ENCODE results near the gene TGFBR1.

TGFBR1 gene

DNA sequence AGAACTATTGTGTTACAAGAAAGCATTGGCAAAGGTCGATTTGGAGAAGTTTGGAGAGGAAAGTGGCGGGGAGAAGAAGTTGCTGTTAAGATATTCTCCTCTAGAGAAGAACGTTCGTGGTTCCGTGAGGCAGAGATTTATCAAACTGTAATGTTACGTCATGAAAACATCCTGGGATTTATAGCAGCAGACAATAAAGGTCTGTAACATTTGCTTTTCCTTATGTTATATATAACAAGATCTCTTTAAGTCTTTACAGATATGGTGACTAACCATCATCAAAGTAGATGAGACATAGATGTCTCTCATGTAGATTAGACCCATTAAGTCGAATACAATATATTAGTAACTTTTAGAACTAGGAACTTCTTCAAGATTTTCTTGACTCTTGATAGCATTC is 33.0 kb downstream of the TGFBR1 start:
- peaks cover 12% of the 10 kb centered on the region for H3K4me1 ChIP-seq (ENCODE audit: insufficient read depth, low read length)
- no peaks in the 10 kb centered on the region for H3K27me3 ChIP-seq (ENCODE audit: insufficient read depth, low read length)
- H3K4me3 ChIP-seq (ENCODE audit: low read length) = no peak overlapping the region
- no peaks in the 10 kb centered on the region for H3K9me3 ChIP-seq (ENCODE audit: low read length)
- H2AFZ ChIP-seq (ENCODE audit: low read depth, low read length) = no peak overlapping the region
- H3K36me3 ChIP-seq (ENCODE audit: insufficient read depth, low read length) = peaks cover 40% of the 10 kb centered on the region

DNA sequence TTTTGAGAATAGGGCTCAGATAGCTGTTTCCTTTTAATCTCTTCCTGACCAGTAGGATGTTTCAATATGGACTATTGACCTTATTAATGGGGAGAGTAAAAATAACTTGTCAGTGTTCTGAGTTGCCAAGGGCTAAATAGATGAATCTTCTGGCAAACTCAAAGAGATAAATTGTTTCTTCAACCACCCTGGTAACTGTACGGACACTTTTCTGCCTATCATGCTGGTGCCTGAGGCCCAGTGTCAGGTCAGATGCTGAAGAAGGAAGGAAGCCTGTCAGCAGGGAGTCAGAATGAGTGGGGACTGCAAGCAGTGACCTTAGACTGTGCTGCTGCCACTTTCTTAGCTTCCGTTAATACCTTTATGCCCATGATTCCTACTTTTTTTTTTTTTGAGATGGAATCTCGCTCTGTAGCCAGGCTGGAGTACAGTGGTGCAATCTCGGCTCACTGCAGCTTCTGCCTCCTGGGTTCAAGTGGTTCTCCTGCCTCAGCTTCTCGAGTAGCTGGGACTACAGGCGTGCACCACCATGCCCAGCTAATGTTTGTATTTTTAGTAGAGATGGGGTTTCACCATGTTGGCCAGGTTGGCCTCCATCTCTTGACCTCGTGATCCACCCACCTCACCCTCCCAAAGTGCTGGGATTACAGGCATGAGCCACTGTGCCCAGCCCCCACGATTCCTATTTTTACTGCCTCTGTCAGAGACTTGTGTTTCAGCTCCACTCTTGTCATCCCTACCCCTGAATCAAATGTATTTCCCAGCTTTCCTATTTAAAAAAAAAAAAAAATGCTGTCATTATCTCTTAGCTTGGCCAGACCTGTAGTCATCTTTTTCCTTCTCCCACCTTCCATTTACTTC is 33.7 kb downstream of the TGFBR1 start:
- H3K27me3 ChIP-seq (ENCODE audit: insufficient read depth, low read length) = no peaks in the 10 kb centered on the region
- no peak overlapping the region for H3K4me3 ChIP-seq (ENCODE audit: low read length)
- H3K4me1 ChIP-seq (ENCODE audit: insufficient read depth, low read length) = peaks cover 12% of the 10 kb centered on the region
- H2AFZ ChIP-seq (ENCODE audit: low read depth, low read length) = no peak overlapping the region
- H3K9me3 ChIP-seq (ENCODE audit: low read length) = no peaks in the 10 kb centered on the region
- peaks cover 44% of the 10 kb centered on the region for H3K36me3 ChIP-seq (ENCODE audit: insufficient read depth, low read length)

DNA sequence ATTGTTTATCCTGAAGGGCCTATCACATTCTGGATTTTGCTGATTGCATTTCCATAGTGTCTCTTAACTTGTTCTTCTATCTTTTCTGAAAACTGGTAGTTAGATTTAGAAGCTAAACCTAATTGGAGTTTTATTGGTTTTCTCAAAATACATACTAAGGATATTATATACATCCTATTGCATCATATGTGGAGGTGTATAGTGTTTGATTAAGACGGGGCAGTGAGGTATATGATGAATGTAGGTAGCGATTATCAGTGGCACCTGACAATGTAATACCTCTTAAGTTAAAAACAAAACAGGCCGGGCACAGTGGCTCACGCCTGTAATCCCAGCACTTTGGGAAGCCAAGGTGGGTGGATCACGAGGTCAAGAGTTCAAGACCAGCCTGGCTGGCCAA is 35.0 kb downstream of the TGFBR1 start:
- no peak overlapping the region for H2AFZ ChIP-seq (ENCODE audit: low read depth, low read length)
- no peaks in the 10 kb centered on the region for H3K27me3 ChIP-seq (ENCODE audit: insufficient read depth, low read length)
- H3K4me1 ChIP-seq (ENCODE audit: insufficient read depth, low read length) = peaks cover 12% of the 10 kb centered on the region
- H3K4me3 ChIP-seq (ENCODE audit: low read length) = no peak overlapping the region
- no peaks in the 10 kb centered on the region for H3K9me3 ChIP-seq (ENCODE audit: low read length)
- peaks cover 51% of the 10 kb centered on the region for H3K36me3 ChIP-seq (ENCODE audit: insufficient read depth, low read length)

DNA sequence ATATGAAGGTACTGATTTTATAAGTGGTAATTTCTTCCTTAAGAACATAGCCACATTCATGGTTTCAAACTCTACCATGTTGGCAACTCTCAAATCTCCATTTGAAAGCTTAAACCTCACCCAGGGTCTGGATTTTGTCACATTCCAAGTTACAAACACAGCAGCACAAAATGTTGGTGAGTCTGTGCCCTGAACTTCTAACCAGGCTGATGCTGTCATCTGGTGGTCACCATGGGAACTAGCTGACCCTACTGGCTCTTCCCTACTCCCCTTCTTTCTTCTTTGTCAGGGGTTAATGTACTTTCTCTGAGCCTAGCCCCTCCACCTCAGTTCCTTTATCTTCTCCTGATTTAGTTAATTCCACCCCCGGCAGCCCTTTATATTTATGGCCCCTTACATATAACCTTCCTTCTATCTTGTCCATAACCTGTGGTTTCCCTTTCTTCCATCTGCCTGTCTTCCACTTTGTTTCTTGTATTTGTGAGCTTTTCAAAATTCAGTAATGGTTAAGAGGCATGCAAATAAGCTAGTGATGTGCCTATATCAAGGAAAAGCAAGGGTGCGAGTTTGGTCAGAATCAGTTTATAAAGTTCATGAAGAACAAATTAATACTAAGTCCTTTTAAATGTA is 35.9 kb downstream of the TGFBR1 start:
- peaks cover 61% of the 10 kb centered on the region for H3K36me3 ChIP-seq (ENCODE audit: insufficient read depth, low read length)
- no peaks in the 10 kb centered on the region for H3K9me3 ChIP-seq (ENCODE audit: low read length)
- H3K27me3 ChIP-seq (ENCODE audit: insufficient read depth, low read length) = no peaks in the 10 kb centered on the region
- H3K4me1 ChIP-seq (ENCODE audit: insufficient read depth, low read length) = peaks cover 12% of the 10 kb centered on the region
- no peak overlapping the region for H2AFZ ChIP-seq (ENCODE audit: low read depth, low read length)
- no peak overlapping the region for H3K4me3 ChIP-seq (ENCODE audit: low read length)

DNA sequence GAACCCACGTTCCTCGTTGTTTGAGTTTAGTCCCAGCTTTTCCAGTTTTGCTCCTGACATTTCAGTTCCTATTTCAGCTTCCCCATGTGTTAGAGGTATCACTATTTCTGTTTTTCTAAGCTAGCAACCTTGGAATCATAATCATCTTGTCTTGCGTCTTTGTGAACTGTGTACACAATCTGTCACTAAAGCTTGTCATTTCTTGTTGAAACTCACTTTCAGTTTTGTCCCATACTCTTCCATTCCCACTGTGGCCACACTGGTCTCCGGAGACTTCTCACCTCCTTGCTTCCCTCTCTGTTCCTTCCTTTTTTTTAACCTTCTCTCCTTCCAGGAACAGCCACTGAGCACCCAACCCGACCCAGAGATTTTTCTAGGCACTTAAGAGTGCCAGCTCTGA is 36.9 kb downstream of the TGFBR1 start:
- peaks cover 71% of the 10 kb centered on the region for H3K36me3 ChIP-seq (ENCODE audit: insufficient read depth, low read length)
- H2AFZ ChIP-seq (ENCODE audit: low read depth, low read length) = no peak overlapping the region
- H3K9me3 ChIP-seq (ENCODE audit: low read length) = no peaks in the 10 kb centered on the region
- no peaks in the 10 kb centered on the region for H3K27me3 ChIP-seq (ENCODE audit: insufficient read depth, low read length)
- peaks cover 12% of the 10 kb centered on the region for H3K4me1 ChIP-seq (ENCODE audit: insufficient read depth, low read length)
- no peak overlapping the region for H3K4me3 ChIP-seq (ENCODE audit: low read length)

DNA sequence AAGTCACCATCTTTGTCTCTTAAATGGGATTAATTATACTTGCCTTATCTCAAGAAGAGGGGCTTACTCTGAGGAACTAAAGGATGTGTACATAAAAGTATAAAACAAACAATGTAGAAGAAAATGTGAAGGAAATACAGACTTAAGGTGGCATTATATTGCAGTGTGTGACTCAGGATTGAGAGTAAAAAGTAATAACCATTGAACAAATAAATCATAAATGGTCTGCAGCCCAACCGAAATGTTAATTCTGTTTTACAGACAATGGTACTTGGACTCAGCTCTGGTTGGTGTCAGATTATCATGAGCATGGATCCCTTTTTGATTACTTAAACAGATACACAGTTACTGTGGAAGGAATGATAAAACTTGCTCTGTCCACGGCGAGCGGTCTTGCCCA is 37.4 kb downstream of the TGFBR1 start:
- no peaks in the 10 kb centered on the region for H3K27me3 ChIP-seq (ENCODE audit: insufficient read depth, low read length)
- H3K36me3 ChIP-seq (ENCODE audit: insufficient read depth, low read length) = peaks cover 72% of the 10 kb centered on the region
- H2AFZ ChIP-seq (ENCODE audit: low read depth, low read length) = no peak overlapping the region
- H3K4me1 ChIP-seq (ENCODE audit: insufficient read depth, low read length) = peaks cover 12% of the 10 kb centered on the region
- H3K4me3 ChIP-seq (ENCODE audit: low read length) = no peak overlapping the region
- no peaks in the 10 kb centered on the region for H3K9me3 ChIP-seq (ENCODE audit: low read length)

DNA sequence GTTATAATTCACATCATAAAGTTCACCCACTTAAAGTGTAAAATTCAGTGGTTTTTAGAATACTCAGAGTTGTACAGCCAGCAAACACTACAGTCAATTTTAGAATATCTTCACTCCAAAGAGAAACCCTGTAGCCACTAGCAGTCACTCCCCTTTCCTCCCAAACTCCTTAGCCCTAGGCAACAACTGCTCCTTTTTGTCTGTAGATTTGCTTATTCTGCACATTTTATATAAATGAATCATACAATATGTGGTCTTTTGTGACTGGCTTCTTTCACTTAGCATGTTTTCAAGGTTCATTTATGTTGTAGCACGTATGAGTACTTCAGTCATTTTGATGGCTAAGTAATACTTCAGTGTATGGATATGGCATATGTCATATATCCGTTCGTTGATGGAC is 38.7 kb downstream of the TGFBR1 start:
- Histone ChIP-seq H2AFZ (ENCODE audit: low read depth, low read length) (no peak overlapping the region), H3K9me3 (ENCODE audit: low read length) (no peaks in the 10 kb centered on the region), H3K36me3 (ENCODE audit: insufficient read depth, low read length) (peaks cover 74% of the 10 kb centered on the region), H3K27me3 (ENCODE audit: insufficient read depth, low read length) (no peaks in the 10 kb centered on the region), H3K4me1 (ENCODE audit: insufficient read depth, low read length) (peaks cover 12% of the 10 kb centered on the region), H3K4me3 (ENCODE audit: low read length) (no peak overlapping the region)

DNA sequence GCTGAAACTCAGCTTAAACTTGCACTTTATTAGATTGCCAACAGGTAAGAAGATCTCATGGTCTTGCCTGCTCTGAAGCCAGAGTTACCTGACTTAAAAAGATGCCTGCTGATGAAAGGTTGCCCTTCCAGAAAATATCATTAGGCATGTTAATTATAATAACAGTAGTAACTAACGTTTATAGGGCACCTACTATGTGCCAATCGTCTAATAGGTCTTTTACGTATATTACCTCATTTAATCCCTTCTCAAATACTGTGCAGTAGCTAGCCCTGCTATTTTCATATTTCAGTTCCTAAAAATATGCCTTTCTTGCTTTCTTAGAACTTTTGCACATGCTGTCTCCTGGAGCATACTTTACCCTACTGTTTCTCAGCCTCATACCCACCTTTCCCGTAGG is 40.1 kb downstream of the TGFBR1 start:
- Histone ChIP-seq H3K4me3 (ENCODE audit: low read length) (no peak overlapping the region), H3K36me3 (ENCODE audit: insufficient read depth, low read length) (peaks cover 76% of the 10 kb centered on the region), H3K27me3 (ENCODE audit: insufficient read depth, low read length) (no peaks in the 10 kb centered on the region), H3K9me3 (ENCODE audit: low read length) (no peaks in the 10 kb centered on the region), H3K4me1 (ENCODE audit: insufficient read depth, low read length) (peaks cover 21% of the 10 kb centered on the region), H2AFZ (ENCODE audit: low read depth, low read length) (no peak overlapping the region)

DNA sequence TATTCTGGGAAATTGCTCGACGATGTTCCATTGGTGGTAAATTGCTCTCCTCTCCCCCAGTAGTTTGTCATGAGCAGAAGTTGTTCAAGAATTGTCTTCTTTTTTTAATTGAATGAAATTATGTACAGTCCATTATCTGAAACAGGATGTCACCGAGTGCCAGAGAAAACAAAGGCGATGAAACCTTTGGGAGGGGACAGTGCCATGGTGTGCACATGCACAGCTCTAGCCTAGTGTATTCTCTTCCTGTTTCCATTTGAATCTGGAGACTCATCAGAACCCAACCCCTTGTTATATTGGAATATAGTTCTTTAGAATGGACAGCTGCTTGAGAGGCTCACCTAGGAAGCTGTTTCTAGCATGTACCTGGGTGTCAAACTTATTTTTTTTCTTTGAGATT is 41.7 kb downstream of the TGFBR1 start:
- no peak overlapping the region for H2AFZ ChIP-seq (ENCODE audit: low read depth, low read length)
- H3K4me3 ChIP-seq (ENCODE audit: low read length) = no peak overlapping the region
- peaks cover 76% of the 10 kb centered on the region for H3K36me3 ChIP-seq (ENCODE audit: insufficient read depth, low read length)
- no peaks in the 10 kb centered on the region for H3K27me3 ChIP-seq (ENCODE audit: insufficient read depth, low read length)
- H3K9me3 ChIP-seq (ENCODE audit: low read length) = no peaks in the 10 kb centered on the region
- H3K4me1 ChIP-seq (ENCODE audit: insufficient read depth, low read length) = peaks cover 11% of the 10 kb centered on the region

DNA sequence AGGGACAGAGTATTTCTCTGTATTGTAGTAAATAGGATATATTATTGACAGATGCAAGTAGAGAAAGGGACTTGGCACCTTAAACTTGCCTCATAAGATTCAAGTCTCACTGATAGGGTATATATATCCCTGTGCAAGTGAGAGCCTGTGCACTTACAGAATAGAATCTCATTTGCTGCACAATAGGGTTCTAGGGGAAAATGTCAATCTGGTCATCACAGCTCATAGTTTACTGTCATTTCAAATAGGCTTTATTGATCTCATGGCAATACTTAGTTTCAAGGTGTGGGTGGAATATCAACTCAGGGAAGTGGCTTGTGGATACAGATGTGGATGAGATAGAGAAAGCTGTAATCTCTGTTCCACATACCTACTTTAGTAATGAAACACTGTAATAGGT is 42.3 kb downstream of the TGFBR1 start:
- H3K27me3 ChIP-seq (ENCODE audit: insufficient read depth, low read length) = no peaks in the 10 kb centered on the region
- peaks cover 11% of the 10 kb centered on the region for H3K4me1 ChIP-seq (ENCODE audit: insufficient read depth, low read length)
- H3K9me3 ChIP-seq (ENCODE audit: low read length) = no peaks in the 10 kb centered on the region
- peaks cover 76% of the 10 kb centered on the region for H3K36me3 ChIP-seq (ENCODE audit: insufficient read depth, low read length)
- no peak overlapping the region for H3K4me3 ChIP-seq (ENCODE audit: low read length)
- no peak overlapping the region for H2AFZ ChIP-seq (ENCODE audit: low read depth, low read length)

DNA sequence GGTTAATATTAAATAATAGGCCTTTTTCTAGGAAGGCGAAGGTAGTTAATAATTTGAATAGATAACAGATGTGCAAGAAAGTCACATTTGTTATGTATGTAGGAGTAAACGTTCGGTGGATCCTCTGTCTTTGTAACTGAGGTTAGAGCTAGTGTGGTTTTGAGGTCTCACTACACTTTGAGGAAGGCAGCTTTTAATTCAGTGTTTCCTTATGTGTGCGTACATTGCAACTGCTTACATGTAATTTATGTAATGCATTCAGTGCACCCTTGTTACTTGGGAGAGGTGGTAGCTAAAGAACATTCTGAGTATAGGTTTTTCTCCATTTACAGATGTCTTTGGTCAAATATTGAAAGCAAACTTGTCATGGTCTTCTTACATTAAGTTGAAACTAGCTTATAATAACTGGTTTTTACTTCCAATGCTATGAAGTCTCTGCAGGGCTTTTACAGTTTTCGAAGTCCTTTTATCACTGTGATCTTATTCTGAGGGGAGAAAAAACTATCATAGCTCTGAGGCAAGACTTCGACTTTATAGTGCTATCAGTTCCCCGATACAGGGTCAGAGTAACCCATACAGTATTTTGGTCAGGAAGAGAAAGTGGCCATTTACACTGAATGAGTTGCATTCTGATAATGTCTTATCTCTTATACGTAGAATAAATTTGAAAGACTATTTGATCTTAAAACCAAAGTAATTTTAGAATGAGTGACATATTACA is 45.7 kb downstream of the TGFBR1 start:
- no peak overlapping the region for H2AFZ ChIP-seq (ENCODE audit: low read depth, low read length)
- H3K4me3 ChIP-seq (ENCODE audit: low read length) = no peak overlapping the region
- H3K4me1 ChIP-seq (ENCODE audit: insufficient read depth, low read length) = peaks cover 11% of the 10 kb centered on the region
- H3K36me3 ChIP-seq (ENCODE audit: insufficient read depth, low read length) = peaks cover 57% of the 10 kb centered on the region
- H3K27me3 ChIP-seq (ENCODE audit: insufficient read depth, low read length) = no peaks in the 10 kb centered on the region
- H3K9me3 ChIP-seq (ENCODE audit: low read length) = no peaks in the 10 kb centered on the region

DNA sequence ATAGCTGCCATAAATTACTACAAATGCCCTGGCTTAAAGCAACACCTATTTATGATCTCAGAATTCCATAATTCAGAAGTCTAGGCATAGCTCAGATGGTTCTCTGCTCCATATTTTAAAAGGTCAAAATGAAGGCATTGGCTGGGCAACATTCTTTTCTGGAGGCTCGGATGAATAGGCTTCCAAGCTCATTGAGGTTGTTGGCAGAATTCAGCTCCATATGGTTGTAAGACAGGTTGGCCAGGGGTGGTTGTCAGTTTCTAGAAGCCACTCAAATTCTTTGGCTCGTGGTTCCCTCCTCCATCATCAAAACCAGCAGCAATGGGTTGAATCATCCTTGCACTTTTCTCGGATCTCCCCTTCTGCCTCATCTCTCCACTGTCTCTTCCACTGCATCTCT is 49.4 kb downstream of the TGFBR1 start:
- H3K4me1 ChIP-seq (ENCODE audit: insufficient read depth, low read length) = peaks cover 8% of the 10 kb centered on the region
- H3K4me3 ChIP-seq (ENCODE audit: low read length) = no peak overlapping the region
- H2AFZ ChIP-seq (ENCODE audit: low read depth, low read length) = no peak overlapping the region
- peaks cover 21% of the 10 kb centered on the region for H3K36me3 ChIP-seq (ENCODE audit: insufficient read depth, low read length)
- no peaks in the 10 kb centered on the region for H3K9me3 ChIP-seq (ENCODE audit: low read length)
- H3K27me3 ChIP-seq (ENCODE audit: insufficient read depth, low read length) = no peaks in the 10 kb centered on the region

DNA sequence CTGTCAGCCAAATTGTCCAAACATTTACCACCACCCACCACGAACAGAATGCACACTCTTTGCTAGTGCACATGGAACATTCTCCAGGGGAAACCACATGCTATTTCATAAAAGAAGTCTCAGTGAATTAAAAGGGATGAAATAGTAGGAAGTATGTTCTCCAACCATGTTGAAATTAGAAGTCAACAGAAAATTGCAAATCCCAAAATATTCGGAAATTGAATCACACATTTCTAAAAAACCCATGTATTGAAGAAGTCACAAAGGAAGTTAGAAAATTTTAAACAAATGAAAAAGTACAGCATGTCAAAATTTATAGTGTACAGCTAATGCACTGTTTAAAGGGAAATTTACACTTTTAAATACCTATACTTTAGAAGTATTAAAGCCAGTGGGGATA is 50.8 kb downstream of the TGFBR1 start:
- Histone ChIP-seq H2AFZ (ENCODE audit: low read depth, low read length) (no peak overlapping the region), H3K4me3 (ENCODE audit: low read length) (no peak overlapping the region), H3K27me3 (ENCODE audit: insufficient read depth, low read length) (no peaks in the 10 kb centered on the region), H3K9me3 (ENCODE audit: low read length) (no peaks in the 10 kb centered on the region), H3K36me3 (ENCODE audit: insufficient read depth, low read length) (peaks cover 18% of the 10 kb centered on the region), H3K4me1 (ENCODE audit: insufficient read depth, low read length) (no peaks in the 10 kb centered on the region)
